Fibroblast of mammary gland (primary cell): ENCODE measurements around the gene WWTR1.

Experiments used
- DNase-seq: peaks from one replicate; pipeline ENCODE4 v3.0.0-alpha.2; 2010; ENCODE audit warnings: low read depth
- H3K4me3 ChIP-seq: 2 replicates; pipeline ENCODE4 v1.5.1; 2011; ENCODE audit warnings: low read depth, mild to moderate bottlenecking, low read length, moderate library complexity; ENCODE audit not compliant: control insufficient read depth
- CTCF ChIP-seq: conservative IDR thresholded peaks from 2 replicates; pipeline ENCODE4 v1.5.1; 2011; ENCODE audit warnings: low read depth, low read length, inconsistent platforms; ENCODE audit not compliant: control insufficient read depth, insufficient read depth

WWTR1 gene

GRCh38 chr3:149547954-149548668 lies 109.7 kb downstream of the WWTR1 start:
- DNase-seq, result peak; percentile 88
- no peak for TF ChIP-seq CTCF
- peak overlapping the region; percentile 2 for H3K4me3 ChIP-seq

- no peak for TF ChIP-seq CTCF
- DNase-seq, result peak; percentile 60
- no peak overlapping the region for H3K4me3 ChIP-seq
Observed at GRCh38 chr3:149547413-149547812, 110.4 kb downstream of the WWTR1 start.

GRCh38 chr3:149545049-149545448 lies 112.8 kb downstream of the WWTR1 start:
- no peak for DNase-seq
- H3K4me3 ChIP-seq, result no peak overlapping the region
- TF ChIP-seq CTCF, result no peak

GRCh38 chr3:149542375-149543312 lies 115.2 kb downstream of the WWTR1 start:
- no peak for DNase-seq
- no peak for TF ChIP-seq CTCF
- no peak overlapping the region for H3K4me3 ChIP-seq

- no peak for DNase-seq
- no peak overlapping the region for H3K4me3 ChIP-seq
- TF ChIP-seq CTCF, result peak; percentile 22
Observed at GRCh38 chr3:149541091-149541491, 116.7 kb downstream of the WWTR1 start.

GRCh38 chr3:149538371-149538770 lies 119.5 kb downstream of the WWTR1 start:
- no peak for TF ChIP-seq CTCF
- no peak overlapping the region for H3K4me3 ChIP-seq
- no peak for DNase-seq
